HG02798 (cell line): ENCODE results near the gene LRPAP1.
A peak's percentile ranks its signal among the peaks of the same experiment; 100 is the strongest.
"Not testable (repeated sequence)": the region's sequence is repeated elsewhere in the genome, so short reads cannot be mapped to it uniquely, and the experiment has no call there.

Source experiments
- ATAC-seq: cut with Tn5 transposase; IDR thresholded peaks from one replicate; pipeline ENCODE4 v1.9.1; 2021; ENCODE audit warnings: mild to moderate bottlenecking; ENCODE audit not compliant: unreplicated experiment, poor library complexity

The LRPAP1 gene

DNA sequence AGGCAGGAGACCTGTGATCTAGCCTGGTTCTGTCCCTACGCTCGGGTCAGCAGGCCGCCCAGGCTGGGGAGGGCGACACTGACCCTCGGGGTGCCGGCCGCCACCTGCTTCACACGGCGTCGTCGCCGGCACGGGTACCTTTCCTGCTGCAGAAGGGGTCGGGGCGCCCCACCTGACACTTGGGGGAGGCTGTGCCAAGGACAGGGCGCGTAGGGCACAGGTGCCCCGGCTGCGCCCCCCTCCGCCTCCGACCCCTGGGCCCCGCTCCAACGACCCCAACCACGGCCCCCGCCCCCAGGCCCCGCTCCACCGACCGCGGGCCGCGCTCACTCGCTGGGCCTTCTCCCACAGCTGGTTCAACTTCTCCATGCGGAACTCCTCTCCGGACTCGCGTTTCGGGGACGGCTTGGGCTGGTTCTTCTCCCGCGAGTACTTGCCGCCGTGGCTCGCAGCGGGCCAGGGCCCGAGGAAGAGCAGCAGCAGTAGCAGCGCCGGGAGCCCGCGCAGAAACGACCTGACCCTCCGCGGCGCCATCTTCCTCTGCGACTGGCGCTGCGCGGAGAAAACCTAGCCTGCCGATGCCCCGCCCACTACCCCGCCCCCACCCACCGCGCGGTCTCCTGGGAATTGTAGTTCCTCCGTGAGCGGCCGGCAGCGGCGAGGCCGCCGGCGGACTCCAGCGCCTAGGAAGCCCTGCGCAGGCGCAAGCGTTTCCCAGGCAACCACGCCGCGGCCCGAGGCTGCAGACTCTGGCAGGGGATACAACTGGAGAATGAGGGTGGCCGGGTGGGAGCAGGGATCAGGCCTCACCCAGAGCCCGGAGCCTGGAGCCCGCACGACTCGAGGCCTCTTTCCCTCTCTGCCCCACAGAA is at the start of gene LRPAP1:
Gene LRPAP1, minus strand, starts transcription at position 544 of the 872 bp plus-strand sequence. Its CDS starts 10 bp downstream, at position 534.
- peak; percentile 92 for ATAC-seq

- ATAC-seq, result not testable (repeated sequence)
These were observed 49.3 kb upstream of the LRPAP1 start for GRCh38 chr4:3581334-3582090.

- not testable (repeated sequence) for ATAC-seq
These were observed 48.6 kb upstream of the LRPAP1 start for GRCh38 chr4:3580859-3581258.

DNA sequence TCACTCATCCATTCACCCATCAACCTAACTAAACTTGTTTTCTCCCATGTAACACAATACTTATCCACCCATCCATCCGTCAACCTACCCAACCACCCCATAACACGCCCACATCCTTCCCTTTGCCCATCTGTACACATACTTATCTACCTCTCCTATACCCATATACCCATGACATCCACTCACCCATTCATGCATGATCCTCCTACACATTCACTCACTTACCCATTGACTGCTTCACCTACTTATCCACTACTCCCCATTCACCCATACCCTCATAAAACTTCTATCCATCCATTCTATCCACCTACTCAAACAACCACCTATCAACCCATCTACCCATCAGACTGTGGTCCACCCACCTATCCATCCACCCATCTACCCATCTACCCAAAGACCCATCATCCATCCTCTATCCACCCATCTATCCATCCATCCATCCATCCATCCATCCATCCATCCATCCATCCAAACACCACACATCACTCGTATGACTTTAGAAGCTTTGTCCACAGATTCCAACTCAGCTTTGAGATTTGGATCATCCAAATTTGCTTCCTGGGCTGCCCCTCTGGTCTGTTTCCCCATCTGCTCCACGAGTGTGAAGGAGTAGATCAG is 46.4 kb upstream of the LRPAP1 start:
- ATAC-seq, result not testable (repeated sequence)

GRCh38 chr4:3578052-3578451 is 45.8 kb upstream of the LRPAP1 start:
- not testable (repeated sequence) for ATAC-seq

DNA sequence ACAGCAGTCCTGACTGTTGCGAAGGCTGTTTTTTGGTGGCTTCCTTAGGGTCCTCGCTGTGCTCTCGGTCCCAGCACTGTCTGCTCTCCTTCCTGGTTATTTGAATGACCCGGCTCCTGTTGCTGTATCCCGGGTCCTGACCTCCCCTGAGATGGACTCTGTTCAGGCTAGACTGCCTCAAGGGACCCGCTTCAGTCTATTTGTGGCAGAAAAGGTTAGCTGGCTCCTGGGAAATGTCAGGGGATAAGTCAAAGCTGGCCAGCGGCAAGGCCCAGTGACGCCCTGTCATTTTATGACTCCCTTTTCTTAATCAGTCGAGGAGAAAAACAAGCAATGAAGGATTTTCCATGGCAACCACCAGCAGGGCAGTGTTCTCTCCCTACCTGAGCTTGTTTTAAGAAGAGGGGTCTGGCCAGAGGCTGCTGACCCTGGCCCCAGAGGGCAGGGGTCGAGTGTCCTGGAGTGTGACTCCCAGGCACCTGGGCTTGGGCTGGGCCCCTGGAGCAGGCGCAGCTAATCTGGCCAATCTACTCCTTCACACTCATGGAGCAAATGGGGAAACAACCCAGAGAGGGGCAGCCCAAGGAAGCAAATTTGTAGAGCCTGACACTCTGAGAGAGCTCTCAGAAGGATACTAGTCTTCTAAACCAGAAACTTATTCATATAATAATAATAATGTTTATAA is 45.1 kb upstream of the LRPAP1 start:
- not testable (repeated sequence) for ATAC-seq

- not testable (repeated sequence) for ATAC-seq
These were observed 44.4 kb upstream of the LRPAP1 start for GRCh38 chr4:3576533-3577207.

DNA sequence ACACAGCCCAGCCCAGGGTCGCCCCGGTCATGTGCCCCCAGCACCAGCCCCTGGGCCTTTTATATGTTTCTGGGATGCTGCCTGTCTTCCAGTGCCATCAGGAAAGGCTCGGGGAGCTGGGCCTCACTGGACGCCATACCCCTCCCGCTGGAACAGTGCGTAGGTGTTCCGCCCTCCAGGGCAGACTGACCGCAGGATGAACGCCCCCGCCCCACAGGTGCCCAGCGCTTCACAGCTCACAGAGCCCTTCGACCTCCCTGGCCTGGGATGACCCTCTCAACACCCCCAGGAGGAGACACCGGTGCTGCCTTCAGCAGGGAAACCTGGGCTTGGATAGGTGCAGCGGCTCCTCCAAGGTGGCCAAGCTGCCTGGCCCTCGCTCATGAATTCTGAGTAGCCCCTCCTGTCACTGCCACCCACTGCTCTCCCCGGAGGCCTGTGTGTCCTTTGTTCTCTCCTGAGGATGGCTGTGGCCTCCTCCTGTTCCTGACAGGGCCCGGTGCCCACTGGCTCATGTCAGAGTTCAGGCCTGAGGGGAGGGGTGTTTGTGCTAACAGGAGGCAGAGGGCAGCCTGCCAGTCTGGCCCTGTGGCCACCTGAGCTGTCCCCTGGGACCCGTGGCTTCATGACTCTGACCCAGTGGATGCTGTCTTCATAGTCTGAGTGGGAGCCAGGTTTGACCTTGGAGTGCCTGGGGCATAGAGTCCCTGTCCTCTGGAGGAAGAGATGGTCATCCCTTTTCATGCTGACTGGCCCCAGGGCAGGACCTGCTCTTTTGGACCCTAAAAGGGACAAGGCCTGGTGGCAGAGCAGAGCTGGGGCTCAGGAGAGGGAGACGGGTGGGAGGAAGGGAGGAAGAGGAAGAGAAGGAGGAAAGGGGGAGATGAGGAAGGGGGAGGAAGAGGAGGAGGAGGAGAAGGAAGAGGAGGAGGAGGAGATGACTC is 43.5 kb upstream of the LRPAP1 start:
- not testable (repeated sequence) for ATAC-seq

- ATAC-seq, result not testable (repeated sequence)
These were observed 42.6 kb upstream of the LRPAP1 start for GRCh38 chr4:3574865-3575264.

DNA sequence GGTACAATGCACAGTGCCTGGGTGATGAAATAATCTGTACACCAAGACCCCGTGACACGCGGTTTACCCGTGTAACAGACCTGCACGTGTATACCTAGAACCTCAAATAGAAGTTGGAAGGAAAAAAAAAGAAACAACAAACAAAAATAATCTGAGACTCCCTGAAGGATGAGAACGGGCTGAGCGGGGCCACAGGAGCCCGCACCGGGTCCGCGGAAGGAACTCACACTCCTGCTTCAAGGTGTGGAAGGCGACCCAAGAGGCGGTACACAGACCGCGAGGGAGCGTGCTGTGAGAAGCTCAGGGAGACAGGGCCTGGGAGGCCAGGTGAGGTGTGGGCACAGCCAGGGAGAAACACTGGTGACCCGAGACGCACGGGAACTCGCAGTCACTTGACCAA is 42.1 kb upstream of the LRPAP1 start:
- ATAC-seq, result not testable (repeated sequence)

DNA sequence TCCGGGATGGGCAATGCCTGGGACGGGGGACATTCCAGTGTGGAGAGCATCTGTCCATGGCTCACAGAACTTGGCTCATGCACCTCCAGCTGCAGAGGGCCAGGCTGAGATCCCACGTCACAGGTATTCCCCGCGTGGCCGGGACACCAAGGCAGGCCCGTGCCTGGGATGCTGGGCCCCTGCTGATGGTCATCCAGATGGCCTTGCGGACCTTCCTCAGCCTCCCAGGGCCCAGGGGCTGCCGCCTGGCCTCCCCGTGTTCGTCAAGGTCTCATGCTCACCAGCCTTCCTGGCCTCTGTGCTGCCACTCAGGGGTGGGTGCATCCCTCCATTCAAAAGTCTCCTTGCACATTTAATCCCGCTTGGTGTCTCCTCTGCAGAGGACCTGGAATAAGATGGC is 40.9 kb upstream of the LRPAP1 start:
- no peak for ATAC-seq

GRCh38 chr4:3572363-3572762 is 40.1 kb upstream of the LRPAP1 start:
- ATAC-seq, result no peak

- ATAC-seq, result no peak
These were observed 39.7 kb upstream of the LRPAP1 start for GRCh38 chr4:3571921-3572320.

- not testable (repeated sequence) for ATAC-seq
These were observed 38.7 kb upstream of the LRPAP1 start for GRCh38 chr4:3570923-3571322.

- ATAC-seq, result not testable (repeated sequence)
These were observed 37.4 kb upstream of the LRPAP1 start for GRCh38 chr4:3569611-3570010.

GRCh38 chr4:3566701-3567100 is 34.5 kb upstream of the LRPAP1 start:
- not testable (repeated sequence) for ATAC-seq

GRCh38 chr4:3566301-3566700 is 34.1 kb upstream of the LRPAP1 start:
- not testable (repeated sequence) for ATAC-seq

GRCh38 chr4:3564948-3565347 is 32.7 kb upstream of the LRPAP1 start:
- not testable (repeated sequence) for ATAC-seq

DNA sequence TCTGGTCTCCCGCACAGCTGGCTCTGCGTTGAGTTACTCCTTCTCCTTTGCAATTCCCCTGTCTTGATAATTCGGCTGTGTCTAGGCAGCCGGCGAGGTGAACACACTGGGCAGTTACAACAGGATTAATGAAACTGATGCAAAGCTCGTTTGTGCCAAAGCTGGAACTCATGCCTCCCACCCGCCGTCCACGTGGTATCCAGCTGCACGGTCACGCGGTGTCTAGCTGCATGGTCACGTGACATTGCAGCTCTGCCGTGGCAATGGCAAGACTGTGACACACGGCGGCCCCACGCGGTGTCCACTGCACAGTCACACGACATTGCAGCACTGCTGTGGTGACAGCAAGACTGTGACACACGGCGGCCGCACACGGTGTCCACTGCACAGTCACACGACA is 31.2 kb upstream of the LRPAP1 start:
- no peak for ATAC-seq
